ENCODE measurements around the gene SERPINB13.

Gene SERPINB13, protein sequence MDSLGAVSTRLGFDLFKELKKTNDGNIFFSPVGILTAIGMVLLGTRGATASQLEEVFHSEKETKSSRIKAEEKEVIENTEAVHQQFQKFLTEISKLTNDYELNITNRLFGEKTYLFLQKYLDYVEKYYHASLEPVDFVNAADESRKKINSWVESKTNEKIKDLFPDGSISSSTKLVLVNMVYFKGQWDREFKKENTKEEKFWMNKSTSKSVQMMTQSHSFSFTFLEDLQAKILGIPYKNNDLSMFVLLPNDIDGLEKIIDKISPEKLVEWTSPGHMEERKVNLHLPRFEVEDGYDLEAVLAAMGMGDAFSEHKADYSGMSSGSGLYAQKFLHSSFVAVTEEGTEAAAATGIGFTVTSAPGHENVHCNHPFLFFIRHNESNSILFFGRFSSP

GRCh38 chr18:63586966-63587365 lies at the start of gene SERPINB13:
SERPINB13 (plus strand) TSS chr18:63587343; CDS start chr18:63588668, 1,325 bp downstream.
- no peak for DNase-seq

- DNase-seq = no peak
These were observed 47.1 kb upstream of the SERPINB13 start for GRCh38 chr18:63539904-63540510.

- no peak for DNase-seq
These were observed 45.1 kb upstream of the SERPINB13 start, which contains the start of gene SERPINB12 for GRCh38 chr18:63542069-63542468. SERPINB12 (plus strand) TSS chr18:63542369; CDS start chr18:63556160, 13,791 bp downstream.

DNA sequence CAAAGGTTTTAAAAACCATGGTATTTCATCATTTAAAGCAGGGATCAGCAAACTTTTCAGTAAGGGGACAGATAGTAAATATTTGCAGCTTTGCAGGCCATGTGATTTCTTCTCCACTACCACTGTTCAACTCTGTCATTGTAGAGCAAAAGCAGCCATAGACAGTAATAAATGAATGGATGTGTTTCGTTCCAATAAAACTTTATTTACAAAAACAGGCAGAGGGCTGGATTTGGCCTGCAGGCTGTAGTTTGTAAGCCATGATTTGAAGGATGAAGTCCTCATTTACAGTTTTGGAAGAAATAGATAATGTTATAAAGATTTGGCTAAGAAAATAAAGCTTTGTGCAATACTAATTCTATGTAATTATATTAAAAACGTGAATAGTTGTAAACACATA lies 43.1 kb upstream of the SERPINB13 start:
- no peak for DNase-seq

- no peak for DNase-seq
These were observed 42.1 kb upstream of the SERPINB13 start for GRCh38 chr18:63545000-63545399.

- DNase-seq = no peak
These were observed 37.1 kb upstream of the SERPINB13 start for GRCh38 chr18:63550068-63550467.

DNA sequence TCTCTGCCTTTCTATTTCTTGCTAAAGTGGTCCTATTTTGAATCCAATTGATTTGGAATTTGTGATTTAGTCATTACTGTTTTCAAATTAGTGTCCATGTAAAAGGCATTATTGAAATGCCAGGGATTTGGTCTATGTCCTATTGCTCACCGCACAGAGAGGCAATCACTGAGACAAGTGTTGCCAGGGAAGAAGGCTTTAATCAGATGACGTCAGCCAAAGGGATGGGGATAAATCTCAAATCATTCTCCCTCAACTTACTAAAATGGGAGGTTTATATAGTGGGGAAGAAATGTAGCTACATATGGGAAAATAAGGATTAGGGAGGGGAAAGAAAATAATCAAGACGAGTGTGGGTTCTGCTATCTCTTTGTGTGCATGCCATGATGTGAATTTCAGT lies 35.4 kb upstream of the SERPINB13 start:
- DNase-seq = no peak

DNA sequence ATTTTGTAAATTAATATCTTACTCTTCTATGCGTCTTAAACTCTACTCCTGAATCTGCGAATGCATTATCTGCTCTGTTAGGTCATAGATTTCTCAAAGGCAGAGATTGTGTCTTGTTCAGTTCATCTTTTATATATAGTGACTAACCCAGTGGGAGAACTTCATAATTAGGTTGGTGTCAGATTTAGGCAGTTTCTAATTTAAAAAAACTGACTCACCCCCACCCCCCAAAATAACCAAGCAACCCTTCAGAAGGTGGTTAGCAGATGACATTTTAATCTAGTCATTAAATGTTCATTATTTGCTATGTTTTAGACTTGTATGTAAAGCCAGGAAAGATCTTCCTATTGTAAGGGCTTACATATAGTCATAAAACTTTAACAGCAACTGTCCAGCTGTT lies 34.6 kb upstream of the SERPINB13 start:
- no peak for DNase-seq

GRCh38 chr18:63553081-63553480 lies 34.1 kb upstream of the SERPINB13 start:
- no peak for DNase-seq

- no peak for DNase-seq
These were observed 27.3 kb upstream of the SERPINB13 start for GRCh38 chr18:63559567-63560491.

DNA sequence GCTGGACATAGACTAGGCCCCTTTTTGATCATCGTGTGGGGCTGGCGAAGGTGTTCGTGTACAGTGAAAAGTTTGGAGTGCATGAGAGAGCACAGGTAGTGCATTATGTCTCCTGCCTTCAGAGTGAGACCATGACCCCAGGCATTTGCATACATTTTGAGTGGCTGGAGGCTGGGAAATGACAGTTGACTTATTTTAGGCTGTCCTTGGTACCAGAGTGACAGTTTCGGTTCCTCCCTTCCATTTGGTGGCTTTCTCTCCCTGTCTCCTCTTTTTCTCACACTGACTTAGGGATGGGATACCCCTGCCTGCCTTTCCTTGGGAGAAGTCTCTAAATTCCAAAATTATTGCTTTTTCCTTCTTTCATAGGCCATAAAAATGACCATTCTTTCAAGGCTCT lies 24.9 kb upstream of the SERPINB13 start:
- no peak for DNase-seq

- no peak for DNase-seq
These were observed 23.1 kb upstream of the SERPINB13 start for GRCh38 chr18:63564021-63564420.

DNA sequence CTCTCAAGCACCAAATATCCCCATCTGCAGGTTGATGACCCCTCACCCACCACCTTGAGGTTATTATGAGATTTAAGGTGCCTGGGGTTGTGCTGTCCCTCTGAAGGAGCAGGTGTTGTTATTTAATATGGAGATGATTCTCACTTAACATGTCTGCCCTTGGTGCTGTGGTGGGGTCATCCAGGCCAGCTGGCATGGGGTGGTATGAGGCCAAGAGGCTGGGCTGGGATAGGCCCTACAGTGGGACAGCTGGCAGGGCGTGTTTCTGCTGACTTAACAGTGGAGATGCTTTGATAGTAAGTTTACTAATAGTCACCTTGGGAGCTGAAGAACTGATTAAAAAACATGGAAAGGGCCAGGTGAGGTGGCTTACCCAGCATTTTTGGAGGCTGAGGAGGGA lies 22.6 kb upstream of the SERPINB13 start:
- DNase-seq = no peak

DNA sequence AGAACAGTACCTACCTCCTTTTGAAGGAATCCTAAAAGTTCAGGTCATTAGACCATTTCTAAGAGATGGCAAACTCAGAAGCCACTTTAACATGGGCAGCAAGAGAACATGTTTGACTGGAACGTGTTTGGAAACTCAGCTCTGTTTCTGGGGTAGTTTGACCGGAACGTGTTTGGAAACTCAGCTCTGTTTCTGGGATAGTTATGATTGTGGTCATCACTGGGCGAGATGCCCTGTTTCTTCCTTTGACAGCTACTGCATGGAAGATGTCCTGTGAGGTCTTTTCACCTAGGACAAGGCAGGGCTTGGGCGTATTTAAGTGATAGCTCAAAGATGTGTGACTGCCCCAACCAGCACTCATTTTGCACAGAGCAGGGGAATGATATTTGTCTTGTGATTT lies 19.9 kb upstream of the SERPINB13 start:
- DNase-seq = no peak

- no peak for DNase-seq
These were observed 19.3 kb upstream of the SERPINB13 start for GRCh38 chr18:63567825-63568224.

- DNase-seq = no peak
These were observed 16.4 kb upstream of the SERPINB13 start for GRCh38 chr18:63570721-63571120.

GRCh38 chr18:63575681-63576080 lies 11.5 kb upstream of the SERPINB13 start:
- no peak for DNase-seq

GRCh38 chr18:63578357-63578958 lies 8.7 kb upstream of the SERPINB13 start:
- DNase-seq = no peak

DNA sequence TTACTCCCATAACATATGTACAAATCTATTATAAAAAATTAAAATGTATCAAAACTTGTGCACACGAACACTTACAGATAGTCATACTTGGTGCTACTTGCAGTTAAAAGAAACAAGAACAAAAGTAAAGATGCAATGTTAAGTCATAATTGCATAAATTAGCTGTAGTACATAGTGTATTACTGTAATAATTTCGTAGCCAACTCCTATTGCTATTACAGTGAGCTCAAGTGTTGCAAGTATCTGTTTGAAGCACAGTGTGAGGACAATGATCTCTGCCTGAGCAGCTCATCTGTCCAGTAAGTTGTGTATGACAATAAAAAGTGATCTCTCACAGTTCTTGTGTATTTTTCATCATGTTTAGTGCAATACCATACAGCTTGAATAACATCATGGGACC lies 7.5 kb upstream of the SERPINB13 start:
- no peak for DNase-seq

DNA sequence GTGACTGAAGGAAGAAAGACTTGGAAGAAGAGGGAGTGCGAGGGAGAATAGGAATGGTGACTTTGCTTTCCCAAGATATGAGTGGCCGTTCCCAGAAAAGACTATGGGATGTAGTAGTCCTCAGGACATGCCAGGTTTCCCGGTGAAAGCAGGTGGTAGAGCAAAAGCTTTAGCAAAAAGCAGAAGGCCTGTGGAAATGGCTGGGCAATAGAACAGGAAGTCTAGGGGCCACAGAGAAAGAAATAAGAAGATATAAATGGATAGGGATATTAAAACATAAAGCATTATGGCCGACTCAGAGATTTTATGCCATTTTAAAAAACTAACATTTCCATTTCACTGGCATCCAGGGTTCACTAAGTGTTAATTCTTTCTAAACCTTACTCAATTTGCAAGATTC lies 1.2 kb upstream of the SERPINB13 start:
- DNase-seq = no peak

DNA sequence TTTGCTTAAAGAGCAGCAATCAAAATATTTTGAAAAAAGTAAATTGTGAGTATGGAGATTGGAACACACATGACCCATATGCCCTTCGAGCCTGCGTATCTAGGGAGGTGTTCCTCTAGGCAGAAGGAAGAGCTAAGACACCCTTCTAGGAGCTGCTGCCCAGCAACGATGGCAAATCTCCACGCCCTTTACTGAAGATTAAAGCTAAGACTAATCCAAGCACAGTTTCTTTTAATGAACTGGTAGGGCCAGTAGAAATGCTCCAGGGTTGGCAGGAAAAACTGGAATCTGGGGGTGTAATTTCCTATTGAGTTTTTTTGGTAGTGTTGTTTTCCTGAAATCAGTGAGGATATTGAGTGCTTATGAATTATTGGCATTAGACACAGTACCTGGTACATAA lies 712 bp upstream of the SERPINB13 start:
- DNase-seq = no peak

- no peak for DNase-seq
These were observed 1.8 kb downstream of the SERPINB13 start for GRCh38 chr18:63588909-63589308.

DNA sequence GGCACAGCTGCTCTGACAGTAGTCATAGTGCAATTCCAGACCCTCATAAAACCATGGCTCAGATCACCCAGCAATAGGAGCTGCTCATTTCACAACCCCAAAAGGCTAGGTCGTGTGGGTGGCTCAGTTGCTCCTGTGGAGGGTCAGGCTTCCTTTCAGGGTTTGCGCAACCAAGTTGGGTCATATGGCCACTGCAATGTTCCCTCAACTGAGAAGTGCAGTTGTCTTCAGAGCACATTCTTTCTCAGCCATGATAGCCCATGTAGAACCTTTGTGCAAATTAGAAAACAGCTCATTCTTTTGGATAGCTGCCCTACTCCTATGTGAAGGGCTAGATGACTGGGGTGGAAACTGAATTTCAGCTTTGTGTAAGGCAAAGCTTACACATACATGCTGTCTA lies 3.2 kb downstream of the SERPINB13 start:
- no peak for DNase-seq

Data from NCI-H2081 treated with DMSO at 0.1 percent for 48 hours (cell line).